Keratinocyte (primary cell): ENCODE measurements around the gene C11orf24. TPM values are rescaled to one million over a fixed set of nuclear protein-coding genes. Genes with fewer than 3 reads are reported as not detected.

ENCODE experiments used
- DNase-seq: peaks from one replicate; pipeline ENCODE4 v3.0.0-alpha.2; 2011; ENCODE audit warnings: low read depth, missing footprints, low spot score
- FAIRE-seq: peaks from 2 replicates; lab custom pipeline; 2011; peaks lifted over from hg19 to GRCh38; lab: Jason Lieb, UNC
- H2AFZ ChIP-seq: 2 replicates; pipeline ENCODE4 v1.6.0; 2012; ENCODE audit warnings: low read length, control low read depth, inconsistent platforms; ENCODE audit not compliant: control insufficient read depth
- H3K27ac ChIP-seq: 2 replicates; pipeline ENCODE4 v1.5.1; 2011; ENCODE audit warnings: low read length; ENCODE audit not compliant: control insufficient read depth, insufficient read depth
- H3K27me3 ChIP-seq: 3 replicates; pipeline ENCODE4 v1.6.0; 2011; ENCODE audit warnings: low read length; ENCODE audit not compliant: control insufficient read depth, insufficient read depth; ENCODE audit errors: extremely low read depth
- H3K36me3 ChIP-seq, 2 experiments: 2 replicates in 1 of 2; 3 replicates in 1 of 2; pipeline ENCODE4 v1.5.1; 2011; ENCODE audit warnings: low read length in 2 of 2, mild to moderate bottlenecking in 1 of 2; ENCODE audit not compliant: control insufficient read depth in 2 of 2, insufficient read depth in 2 of 2; ENCODE audit errors: extremely low read depth in 1 of 2
- H3K4me1 ChIP-seq: 3 replicates; pipeline ENCODE4 v1.5.1; 2011; ENCODE audit warnings: low read length; ENCODE audit not compliant: control insufficient read depth, insufficient read depth; ENCODE audit errors: extremely low read depth
- H3K4me2 ChIP-seq: 3 replicates; pipeline ENCODE4 v1.6.0; 2011; ENCODE audit warnings: low read depth, low read length; ENCODE audit not compliant: control insufficient read depth, insufficient read depth; ENCODE audit errors: extremely low read depth
- H3K4me3 ChIP-seq, 3 experiments: fragments of 200-600 bp in 1 of 3; sonication (generic) in 1 of 3; 2 replicates in 2 of 3; 3 replicates in 1 of 3; pipeline ENCODE4 v1.5.1; 2011 to 2016; ENCODE audit warnings: low read length in 3 of 3, mild to moderate bottlenecking in 3 of 3, control low read depth in 2 of 3, inconsistent platforms in 1 of 3, low read depth in 1 of 3, mixed read lengths in 1 of 3, mixed run types in 1 of 3, moderate library complexity in 1 of 3; ENCODE audit not compliant: control insufficient read depth in 2 of 3, insufficient read depth in 2 of 3; ENCODE audit errors: extremely low read depth in 1 of 3
- H3K79me2 ChIP-seq: 2 replicates; pipeline ENCODE4 v1.6.0; 2012; ENCODE audit warnings: low read length; ENCODE audit not compliant: control insufficient read depth, insufficient read depth
- H3K9ac ChIP-seq: 3 replicates; pipeline ENCODE4 v1.6.0; 2011; ENCODE audit warnings: low read length; ENCODE audit not compliant: control insufficient read depth, insufficient read depth; ENCODE audit errors: extremely low read depth
- H3K9me1 ChIP-seq: 3 replicates; pipeline ENCODE4 v1.6.0; 2011; ENCODE audit warnings: low read length; ENCODE audit not compliant: control insufficient read depth, insufficient read depth; ENCODE audit errors: extremely low read depth
- H3K9me3 ChIP-seq: 2 replicates; pipeline ENCODE4 v1.5.1; 2012; ENCODE audit warnings: low read depth, low read length; ENCODE audit not compliant: control insufficient read depth
- H4K20me1 ChIP-seq: 3 replicates; pipeline ENCODE4 v1.6.0; 2011; ENCODE audit warnings: low read length; ENCODE audit not compliant: control insufficient read depth, insufficient read depth; ENCODE audit errors: extremely low read depth
- EZH2 ChIP-seq: IDR thresholded peaks from one replicate; pipeline ENCODE4 v1.6.1; 2012; ENCODE audit warnings: inconsistent platforms, mild to moderate bottlenecking, low read length, moderate library complexity
- dilution Hi-C: fragments of 300-500 bp; cut with MboI; formaldehyde crosslinking; loops from one replicate; pipeline ENCODE4 v1.7.0; 2020; ENCODE audit warnings: low sequenced_read_pairs; ENCODE audit not compliant: extremely low pct_ligation_motif_present
- polyA plus RNA-seq, 5 experiments: library from polyadenylated mRNA; depleted of rRNA in 3 of 5; stranded (reverse) in 3 of 5; stranded (forward) in 1 of 5; unstranded in 1 of 5; fragments of >200 nt; gene quantifications; 1 replicate in 1 of 5; 2 replicates in 3 of 5; 3 replicates in 1 of 5; pipeline versions ENCODE4 v1.2.1 to v1.2.3, GENCODE V29; 2011 to 2012; ENCODE audit warnings: missing spikeins in 2 of 5, low read depth in 1 of 5, low replicate concordance in 1 of 5
- TF ChIP-seq, protein P1 (sequence below), 3 experiments: IDR thresholded peaks in 1 of 3; conservative IDR thresholded peaks in 1 of 3; optimal IDR thresholded peaks in 1 of 3; 2 replicates in 2 of 3; 3 replicates in 1 of 3; pipeline versions ENCODE3 to v1.5.1; 2011; ENCODE audit warnings: low read length in 3 of 3, mild to moderate bottlenecking in 3 of 3, moderate library complexity in 2 of 3, control low read depth in 1 of 3, inconsistent platforms in 1 of 3; ENCODE audit not compliant: insufficient read depth in 2 of 3; ENCODE audit errors: extremely low read depth in 1 of 3

Gene C11orf24
- polyA plus RNA-seq, 1 donor (not counting 4 experiments of a cell fraction or from before 2014, with no cell fraction given): 28.4 TPM

DNA sequence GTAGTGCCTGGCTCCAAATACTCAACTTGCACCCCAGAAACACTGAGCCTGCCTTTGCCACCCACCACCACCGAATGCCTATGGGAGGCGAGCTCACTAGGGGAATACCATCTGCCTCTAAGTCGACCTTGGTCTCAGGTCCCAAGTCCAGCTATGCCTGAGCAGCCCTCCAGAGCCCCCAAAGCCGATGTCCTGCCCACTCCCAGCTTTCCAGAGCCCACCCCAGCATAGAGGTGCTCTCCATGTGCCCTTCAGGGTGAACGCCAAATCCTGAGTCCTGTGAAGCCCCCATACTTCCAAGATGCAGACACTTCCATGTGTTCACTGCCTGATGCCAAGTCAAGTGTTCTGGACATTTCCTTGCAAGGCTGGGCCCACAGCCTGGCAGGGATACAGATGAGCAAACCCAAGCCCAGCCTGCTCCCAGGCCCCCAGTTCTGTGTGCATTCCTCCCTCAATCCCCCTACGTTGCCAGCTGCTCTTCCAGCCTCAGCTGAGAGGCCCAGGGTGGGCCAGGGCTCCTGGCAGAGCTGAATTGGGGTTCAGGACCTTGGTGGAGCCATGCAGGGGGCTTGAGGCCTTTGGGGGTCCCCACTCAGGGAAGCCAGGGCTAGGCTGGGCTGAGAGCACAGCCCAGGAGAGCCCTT, 56.1 kb downstream of the C11orf24 start:
- peaks cover 20% of the 10 kb centered on the region for H3K79me2 ChIP-seq
- no peaks in the 10 kb centered on the region for H3K9me3 ChIP-seq
- H3K4me2 ChIP-seq: peak overlapping the region; percentile 44
- H3K4me3 ChIP-seq: peak overlapping the region in 1 of 3 experiments; percentile 15
- DNase-seq (no peak), FAIRE-seq (no peak)
- no peak for TF ChIP-seq EZH2
- TF ChIP-seq, protein P1, sequence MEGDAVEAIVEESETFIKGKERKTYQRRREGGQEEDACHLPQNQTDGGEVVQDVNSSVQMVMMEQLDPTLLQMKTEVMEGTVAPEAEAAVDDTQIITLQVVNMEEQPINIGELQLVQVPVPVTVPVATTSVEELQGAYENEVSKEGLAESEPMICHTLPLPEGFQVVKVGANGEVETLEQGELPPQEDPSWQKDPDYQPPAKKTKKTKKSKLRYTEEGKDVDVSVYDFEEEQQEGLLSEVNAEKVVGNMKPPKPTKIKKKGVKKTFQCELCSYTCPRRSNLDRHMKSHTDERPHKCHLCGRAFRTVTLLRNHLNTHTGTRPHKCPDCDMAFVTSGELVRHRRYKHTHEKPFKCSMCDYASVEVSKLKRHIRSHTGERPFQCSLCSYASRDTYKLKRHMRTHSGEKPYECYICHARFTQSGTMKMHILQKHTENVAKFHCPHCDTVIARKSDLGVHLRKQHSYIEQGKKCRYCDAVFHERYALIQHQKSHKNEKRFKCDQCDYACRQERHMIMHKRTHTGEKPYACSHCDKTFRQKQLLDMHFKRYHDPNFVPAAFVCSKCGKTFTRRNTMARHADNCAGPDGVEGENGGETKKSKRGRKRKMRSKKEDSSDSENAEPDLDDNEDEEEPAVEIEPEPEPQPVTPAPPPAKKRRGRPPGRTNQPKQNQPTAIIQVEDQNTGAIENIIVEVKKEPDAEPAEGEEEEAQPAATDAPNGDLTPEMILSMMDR (optimal IDR thresholded peaks at IDR 0.05 in 1 of 3, IDR thresholded peaks at IDR 0.05 in 1 of 3, conservative IDR thresholded peaks at IDR 0.05 in 1 of 3; ENCODE audit: extremely low read depth in 1 of 3, insufficient read depth in 2 of 3, low read length in 3 of 3): no peak
- no peak overlapping the region for H3K9ac ChIP-seq
- peaks cover 5% of the 10 kb centered on the region for H3K27me3 ChIP-seq
- H2AFZ ChIP-seq: peak overlapping the region; percentile 65
- H3K4me1 ChIP-seq: peaks cover 31% of the 10 kb centered on the region
- dilution Hi-C loops: no loop called here
- H3K9me1 ChIP-seq: peaks cover 3% of the 10 kb centered on the region
- H4K20me1 ChIP-seq: peaks cover 15% of the 10 kb centered on the region
- H3K27ac ChIP-seq: no peak overlapping the region
- no peaks in the 10 kb centered on the region for H3K36me3 ChIP-seq

DNA sequence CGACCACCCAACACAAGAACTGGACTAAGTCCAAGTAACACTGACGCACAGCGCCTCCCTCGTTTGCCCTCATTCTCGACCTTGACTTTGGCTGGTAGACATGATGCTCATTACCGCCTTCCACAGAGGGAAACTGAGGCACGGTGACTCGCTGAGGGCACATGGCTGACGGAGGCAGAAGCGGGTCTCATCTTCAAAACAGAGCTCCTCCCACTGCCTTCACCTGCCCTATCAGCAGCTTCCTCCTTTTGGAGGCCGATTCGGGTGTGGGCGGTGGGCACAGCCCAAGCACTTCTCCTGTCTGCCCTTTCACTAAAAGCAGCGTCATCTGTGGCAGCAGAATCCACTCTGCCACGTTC, 56.7 kb downstream of the C11orf24 start:
- Histone ChIP-seq H3K36me3 (no peaks in the 10 kb centered on the region), H2AFZ (no peak overlapping the region), H3K4me2 (peak overlapping the region; percentile 84), H3K27ac (no peak overlapping the region), H3K9ac (no peak overlapping the region), H3K27me3 (peaks cover 5% of the 10 kb centered on the region), H3K9me1 (peaks cover 6% of the 10 kb centered on the region), H4K20me1 (peaks cover 20% of the 10 kb centered on the region), H3K4me3 (no peak overlapping the region), H3K79me2 (peaks cover 25% of the 10 kb centered on the region), H3K9me3 (no peaks in the 10 kb centered on the region), H3K4me1 (peaks cover 32% of the 10 kb centered on the region)
- no peak for TF ChIP-seq EZH2
- TF ChIP-seq, protein P1 (optimal IDR thresholded peaks at IDR 0.05 in 1 of 3, IDR thresholded peaks at IDR 0.05 in 1 of 3, conservative IDR thresholded peaks at IDR 0.05 in 1 of 3; ENCODE audit: extremely low read depth in 1 of 3, insufficient read depth in 2 of 3, low read length in 3 of 3): no peak
- dilution Hi-C loops: no loop called here
- FAIRE-seq: no peak
- no peak for DNase-seq
